HG03097 (cell line): ENCODE results near the gene EML6.

Source experiments
- ATAC-seq: cut with Tn5 transposase; IDR thresholded peaks from one replicate; pipeline ENCODE4 v1.9.1; 2021; ENCODE audit not compliant: unreplicated experiment, low FRiP score

Gene EML6

DNA sequence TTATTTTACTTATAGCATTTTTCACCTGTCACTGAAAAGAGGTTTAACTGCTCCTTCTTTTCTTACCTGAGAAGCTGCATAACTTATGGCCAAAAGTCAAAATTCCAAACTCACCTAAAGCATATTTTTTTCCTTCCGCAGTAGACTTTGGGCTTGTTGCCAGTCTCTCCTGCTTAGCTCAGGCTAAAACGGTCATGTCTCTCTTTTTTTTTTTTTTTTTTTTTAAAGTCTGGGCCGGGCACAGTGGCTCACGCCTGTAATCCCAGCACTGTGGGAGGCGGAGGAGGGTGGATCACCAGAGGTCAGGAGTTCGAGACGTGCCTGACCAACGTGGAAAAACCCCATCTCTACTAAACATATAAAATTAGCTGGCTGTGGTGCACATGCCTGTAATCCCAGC, 213.3 kb downstream of the EML6 start:
- no peak for ATAC-seq

DNA sequence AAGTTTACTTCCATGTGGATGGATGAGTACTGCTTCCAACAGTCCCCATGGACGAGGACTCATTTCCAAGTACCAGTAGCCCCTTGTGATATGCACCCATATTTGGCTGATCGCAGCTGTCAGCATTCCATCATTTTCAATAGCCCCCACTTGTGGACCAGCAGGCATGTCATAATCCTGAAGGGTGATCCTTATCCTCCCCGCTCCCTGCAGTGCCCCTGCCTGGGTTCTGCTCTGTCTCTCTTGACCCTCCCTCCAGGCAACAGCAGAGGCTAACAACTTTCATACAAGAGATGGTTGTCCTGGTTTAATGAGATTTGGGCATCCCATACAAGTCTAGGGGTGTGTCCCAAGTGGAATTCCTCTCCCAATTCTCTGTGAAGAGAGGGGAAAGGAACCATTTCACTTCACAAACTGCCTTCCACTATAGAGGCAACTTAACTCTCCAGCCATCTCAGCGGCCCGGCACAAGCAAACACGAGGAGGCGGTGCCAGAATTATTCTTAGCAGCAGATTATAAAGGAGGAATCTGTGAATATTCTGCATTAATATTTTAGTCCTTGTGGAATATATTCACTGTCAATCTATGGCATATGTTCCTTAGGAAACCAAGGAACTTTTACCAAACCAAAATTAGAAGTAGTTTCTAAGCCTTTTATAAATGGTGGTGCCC, 216.1 kb downstream of the EML6 start:
- no peak for ATAC-seq

DNA sequence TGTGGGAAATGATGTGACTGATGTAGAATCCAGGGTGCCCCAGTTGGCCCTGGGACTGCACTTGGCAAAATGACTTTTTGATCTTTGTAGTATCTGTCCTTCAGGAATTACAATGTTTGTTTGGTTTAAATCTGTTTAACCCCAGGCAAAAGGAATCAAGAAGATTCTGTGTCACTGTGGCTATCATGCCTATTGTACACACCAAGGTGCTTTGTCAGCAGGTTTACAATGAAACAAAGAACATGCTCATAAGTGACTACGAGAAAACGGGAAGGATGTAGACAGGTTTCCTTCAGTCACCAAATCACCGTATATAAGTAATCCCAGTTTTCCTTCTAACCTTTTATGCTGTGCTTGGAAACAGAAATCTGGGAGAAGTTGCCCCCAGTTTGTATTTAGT, 217.3 kb downstream of the EML6 start:
- no peak for ATAC-seq

DNA sequence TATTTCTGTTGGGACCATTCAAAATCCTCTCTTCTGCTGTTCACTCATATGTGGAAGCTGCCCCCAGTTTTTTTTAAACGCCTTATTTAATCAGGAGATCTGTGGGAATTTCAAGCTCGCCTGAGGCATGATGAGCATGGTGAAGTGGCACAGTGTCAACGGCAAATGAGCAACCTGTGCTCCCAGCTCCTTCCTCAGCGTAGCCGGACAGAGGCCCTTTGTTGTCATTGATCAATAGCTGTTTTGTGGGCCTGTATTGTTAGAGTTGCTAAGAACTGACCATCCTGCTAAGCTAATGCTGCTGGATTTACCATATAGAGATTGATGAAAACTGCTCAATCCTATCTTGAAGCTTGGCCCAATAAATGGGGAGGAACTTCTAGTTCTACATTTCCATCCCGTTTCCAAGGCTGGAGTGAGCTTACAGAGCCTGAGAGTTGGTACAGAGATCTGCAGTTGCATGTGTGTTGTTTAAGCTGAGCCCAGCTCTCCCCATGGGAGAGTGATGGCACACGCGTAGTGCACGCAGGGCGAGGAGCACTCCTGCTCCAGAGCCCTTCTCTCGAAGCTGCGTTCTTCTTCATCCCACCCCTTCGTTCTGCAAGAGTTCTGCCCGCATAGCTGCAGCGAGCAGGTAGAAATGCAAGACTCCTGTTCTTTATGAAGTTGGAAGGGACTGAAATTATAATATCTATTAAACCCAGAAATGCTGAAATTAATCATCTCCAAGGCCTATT, 218.0 kb downstream of the EML6 start:
- no peak for ATAC-seq

DNA sequence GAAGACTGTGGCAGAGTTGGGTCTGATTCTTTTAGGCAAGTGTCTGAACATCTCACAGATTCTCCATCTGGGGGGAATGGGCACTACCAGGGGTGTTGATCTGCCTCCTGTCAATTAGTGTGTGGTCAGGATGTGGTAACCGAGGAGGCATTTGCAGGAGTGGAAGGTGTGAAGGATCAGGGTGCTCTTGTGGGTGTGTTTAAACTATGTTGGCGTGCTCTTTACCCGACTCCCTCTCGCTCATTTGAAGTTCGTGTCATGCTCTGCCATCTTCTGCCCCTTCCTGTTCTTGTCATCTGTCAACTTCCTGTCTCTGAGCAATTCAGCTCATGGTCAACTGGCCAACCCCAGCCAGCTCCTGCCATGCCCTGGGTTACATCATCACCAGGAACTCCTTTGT, 218.9 kb downstream of the EML6 start:
- no peak for ATAC-seq

DNA sequence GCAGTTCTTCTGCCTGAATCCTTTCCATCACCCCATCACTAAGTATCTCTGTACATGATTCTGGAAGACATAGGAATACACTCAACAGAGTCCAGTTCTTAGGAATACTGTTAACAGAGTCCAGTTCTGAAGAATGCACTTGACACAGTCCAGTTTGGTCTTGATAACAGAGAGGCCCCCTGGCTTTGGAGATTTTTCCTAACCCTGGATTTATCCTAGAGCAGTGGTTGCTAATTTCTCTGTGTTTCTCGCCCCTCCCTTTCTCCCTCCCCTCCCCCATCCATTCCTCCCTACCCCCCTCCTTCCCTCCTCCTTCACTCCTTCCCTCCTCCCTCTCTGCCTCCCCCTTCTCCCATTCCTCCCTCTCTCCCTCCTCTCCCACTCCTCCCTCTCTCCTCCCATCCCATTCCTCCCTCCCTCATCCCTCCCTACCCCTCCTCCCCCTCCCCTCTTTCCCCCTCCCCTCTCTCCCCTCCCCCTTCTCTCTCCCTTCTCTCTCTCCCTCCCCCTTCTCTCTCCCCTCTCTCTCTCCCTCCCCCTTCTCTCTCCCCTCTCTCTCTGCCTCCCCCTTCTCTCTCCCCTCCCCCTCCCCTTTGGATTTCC, 221.4 kb downstream of the EML6 start:
- ATAC-seq = no peak

DNA sequence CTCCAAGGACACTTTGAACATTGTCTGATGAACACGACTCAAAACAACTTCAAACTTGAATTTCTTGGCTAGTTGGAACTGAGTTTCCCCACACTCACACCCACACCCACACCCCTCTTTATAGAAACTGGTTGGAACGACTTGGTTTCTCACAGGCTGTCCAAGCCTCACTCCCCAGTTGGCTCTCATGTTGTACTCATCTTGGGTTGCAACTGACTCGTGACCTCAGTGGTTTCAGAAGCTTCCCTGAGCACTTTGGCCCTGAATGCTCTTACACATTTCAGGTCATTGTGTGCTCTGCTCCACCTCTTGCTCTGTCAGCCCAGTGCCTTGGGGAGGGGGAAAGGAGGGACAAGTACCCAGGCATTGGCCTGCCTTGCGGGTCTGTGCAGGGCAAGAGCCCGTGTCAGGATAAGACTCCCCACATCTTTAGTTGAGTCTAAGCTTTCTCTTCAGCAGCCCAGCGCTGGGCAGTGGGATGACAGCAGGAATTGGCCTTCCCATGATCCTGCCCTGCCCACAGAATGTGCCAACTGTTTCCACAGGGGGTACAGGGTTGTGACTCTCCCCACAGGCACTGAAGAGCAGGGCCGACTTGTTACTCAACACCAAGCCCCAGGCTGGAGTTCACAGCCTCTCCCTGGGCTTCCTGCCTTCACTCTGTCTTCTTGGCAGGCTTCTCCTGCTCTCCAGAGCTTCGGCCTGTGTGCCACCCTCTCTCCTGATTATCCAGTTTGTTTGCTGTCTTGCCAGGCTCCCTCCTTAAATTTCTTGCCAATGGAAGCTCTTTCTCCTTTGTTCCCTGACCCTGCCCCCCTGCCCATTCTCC, 222.1 kb downstream of the EML6 start:
- ATAC-seq = no peak

DNA sequence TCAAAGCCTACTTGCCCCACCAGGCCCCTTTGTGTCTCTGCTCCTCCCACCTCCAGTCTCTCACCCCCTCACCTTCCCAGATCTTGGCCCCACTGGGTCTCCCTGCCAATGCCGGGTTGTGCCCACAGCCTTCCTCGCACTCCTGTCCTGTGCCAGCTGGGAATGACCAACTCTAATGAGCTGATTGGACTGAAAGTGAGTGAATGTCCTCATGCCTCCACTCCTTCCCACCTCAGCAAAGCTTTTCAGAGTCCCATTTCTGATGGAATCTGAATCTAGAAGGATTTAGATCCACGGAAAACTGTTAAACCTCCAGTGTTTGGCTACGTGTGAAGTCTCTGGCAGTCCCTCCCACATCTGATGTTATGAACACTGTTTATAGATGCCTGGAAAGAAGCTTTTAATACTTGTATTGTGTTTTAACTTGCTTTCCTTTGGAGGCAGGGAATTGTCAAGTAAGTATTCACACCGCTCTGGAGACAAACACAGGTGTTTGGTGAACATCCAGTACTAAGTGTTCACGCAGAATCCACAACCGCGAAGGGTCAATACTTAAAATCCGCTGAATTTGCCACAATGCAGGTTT, 222.9 kb downstream of the EML6 start:
- ATAC-seq = no peak

DNA sequence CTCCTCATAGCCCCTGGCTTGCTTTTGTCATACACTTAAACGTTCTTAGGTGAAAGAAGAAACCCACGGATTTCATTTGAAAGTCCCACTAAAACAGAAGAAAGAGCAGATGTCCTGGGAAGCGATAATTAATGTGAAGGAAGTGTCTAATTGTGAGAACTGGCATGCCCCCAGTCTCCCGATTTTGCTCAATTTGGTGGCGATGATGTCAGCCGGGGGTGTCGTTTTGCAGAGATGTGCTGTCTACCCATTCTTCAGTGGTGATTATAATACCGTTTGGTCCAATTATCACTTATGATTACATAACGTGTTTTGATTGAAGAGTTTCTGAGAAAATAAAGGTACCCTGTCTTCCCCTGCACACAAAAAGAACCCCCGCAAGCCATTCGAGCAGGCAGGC, 223.7 kb downstream of the EML6 start:
- ATAC-seq = no peak

DNA sequence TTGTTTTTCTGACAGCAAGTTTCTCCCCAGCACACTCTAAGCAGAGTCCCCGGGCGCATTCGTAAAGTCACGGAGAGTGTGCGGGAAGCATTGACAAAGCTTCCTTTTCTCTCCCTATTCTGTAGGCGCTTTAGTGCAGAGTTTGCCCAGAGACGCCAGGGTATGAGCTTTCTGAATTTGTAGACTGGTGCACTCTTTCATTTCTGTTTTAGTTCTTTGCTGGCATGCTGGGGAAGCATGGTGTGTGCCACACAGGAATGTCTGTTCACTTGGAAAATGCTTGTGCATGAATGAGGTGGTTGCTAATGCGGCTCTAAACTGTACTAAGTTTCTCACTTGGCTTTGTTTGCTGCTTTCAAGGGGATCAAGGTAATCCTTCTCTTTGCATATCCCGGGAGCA, 224.2 kb downstream of the EML6 start:
- no peak for ATAC-seq

DNA sequence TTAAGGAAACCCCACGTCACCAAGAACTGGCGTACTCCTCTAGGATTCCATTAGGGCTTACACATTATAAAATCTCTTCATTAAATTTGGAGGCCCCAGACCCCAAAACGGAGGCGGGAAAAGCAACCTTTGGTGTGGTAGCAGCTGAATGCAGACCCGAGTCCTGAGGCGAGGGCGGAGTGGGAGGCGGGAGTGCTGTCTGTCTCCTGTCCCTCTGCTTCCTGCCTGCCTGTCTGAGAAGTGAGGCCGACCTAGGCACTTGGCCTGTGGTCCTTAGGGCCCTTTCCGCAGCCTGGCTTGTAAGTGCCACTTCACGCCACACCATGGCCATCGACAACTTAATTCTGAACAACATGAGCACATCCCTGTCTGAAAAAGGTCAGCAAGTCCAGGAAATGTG, 224.7 kb downstream of the EML6 start:
- ATAC-seq = no peak

DNA sequence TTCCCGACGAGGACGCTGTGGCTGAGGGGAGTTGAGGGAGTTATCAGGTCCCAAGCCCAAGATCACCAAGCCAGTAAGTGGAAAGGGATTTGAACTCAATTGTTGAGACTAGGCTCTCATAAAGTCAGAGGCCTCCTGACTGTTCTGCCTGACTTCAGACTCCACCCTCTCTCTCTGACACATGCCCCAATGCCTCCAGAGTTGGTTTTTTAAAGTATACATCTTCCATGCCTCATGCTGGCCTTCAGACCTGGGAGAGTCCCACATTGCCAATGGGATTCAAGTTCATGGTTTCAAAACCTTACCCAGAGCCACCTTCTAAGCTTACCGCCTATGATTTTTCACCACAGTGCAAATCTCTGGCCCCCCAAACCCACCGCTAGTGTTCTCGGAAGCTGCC, 226.0 kb downstream of the EML6 start:
- ATAC-seq = no peak

DNA sequence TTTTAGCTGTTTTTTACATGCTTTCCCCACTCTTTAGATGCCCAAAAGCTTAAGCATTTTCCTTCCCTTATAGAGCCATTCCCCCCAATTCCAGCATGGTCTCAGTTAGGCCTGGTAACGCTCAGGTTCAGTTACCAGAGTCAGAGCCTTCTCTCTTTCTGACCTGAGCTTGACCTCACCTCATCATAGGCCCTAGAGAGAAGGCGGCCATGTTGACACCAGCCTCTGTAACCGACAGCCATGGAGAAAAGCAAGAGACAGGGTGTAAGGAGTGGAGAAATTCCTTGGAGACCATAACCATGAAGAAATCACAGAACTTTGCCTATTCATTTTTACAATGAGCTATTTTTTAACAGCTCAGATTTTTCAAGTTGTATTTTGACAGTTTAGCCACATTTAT, 227.3 kb downstream of the EML6 start:
- ATAC-seq = no peak

DNA sequence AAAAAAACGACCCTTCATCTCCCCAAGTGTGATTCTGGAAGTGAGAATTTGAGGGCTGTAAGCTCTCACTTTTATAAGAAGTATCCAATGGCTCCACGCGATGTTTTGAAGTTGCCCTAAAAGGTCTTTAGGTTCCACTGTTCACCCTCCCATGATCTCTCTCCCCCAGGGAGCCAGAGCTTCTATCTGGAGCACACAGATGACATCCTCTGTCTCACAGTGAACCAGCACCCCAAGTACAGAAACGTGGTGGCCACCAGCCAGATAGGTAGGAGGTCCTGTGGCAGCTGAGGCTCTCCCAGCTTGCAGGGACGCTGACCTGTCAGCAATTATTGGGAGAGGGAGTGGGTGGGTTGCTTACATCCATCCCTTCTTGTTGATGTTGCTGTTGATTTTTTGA, 229.0 kb downstream of the EML6 start:
- ATAC-seq = no peak

DNA sequence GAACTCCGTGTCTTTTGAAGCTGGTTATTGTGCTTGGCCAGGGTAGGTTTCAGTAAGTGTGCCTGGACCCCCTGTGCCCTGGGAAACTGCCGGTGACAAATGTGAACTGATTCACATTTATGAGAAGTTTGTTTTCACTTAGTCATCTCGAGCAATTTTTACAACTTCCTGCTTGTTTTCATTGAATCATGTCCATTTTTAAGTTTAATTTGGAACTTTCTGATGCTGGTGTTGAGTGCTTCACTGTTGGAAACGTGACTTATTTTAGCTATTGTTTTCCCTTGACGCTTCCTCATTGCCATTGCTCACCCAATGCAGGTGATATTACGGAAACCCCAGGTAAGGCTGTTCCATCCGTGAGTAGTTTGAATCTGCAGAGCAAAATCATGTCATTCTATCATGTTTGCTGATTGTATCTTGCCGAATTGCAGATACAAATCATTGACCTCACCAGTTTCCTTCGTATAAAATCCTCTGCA, 229.6 kb downstream of the EML6 start:
- ATAC-seq = no peak

DNA sequence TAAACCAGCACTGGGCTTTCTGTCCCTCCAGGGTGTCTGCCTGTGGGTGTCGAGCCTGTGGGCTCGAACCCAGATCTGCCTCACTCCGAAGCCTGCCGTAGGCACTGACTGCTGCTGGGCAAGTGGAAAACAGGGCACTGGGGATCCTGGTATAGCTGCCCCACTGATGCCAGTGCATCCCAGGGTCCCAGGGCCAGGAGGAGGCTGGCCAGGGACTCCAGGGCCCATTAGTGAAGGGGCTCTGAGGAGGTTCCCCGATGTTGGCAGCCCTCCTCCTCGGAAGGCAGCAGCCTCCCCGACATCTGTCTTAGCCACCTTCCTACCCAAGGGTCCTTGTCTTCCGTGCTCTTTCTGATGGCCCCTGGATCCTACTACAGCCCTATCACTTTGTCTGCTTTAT, 230.7 kb downstream of the EML6 start:
- no peak for ATAC-seq

DNA sequence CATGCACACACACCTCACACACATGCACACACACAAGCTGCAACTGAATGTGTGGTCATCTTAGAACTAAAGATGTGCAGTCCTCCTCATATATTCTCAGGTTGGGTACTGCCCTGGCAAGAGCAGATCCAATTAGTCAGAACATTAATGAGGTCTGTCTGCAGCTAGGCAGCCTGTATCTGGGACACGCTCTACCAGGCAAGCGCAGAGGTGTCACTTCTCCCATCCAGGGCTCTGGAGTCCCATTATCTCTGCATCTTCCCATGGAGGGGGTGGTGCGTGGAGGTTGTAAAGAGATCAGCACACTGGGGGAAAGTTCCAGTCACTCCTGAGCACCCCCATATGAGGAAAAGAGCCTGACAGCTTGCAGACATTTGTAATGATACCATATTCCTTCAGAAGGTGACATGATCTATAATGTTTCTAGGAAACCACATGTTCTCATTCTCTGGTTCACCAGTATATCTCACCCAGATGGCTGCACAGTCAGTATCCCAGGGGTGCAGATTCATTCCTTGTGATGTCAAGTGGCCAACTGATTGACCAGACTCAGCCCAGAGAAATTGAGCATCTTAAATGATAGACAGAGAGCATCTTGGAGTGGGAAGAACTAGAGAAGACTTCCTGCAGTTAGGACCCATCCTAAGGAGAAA, 231.4 kb downstream of the EML6 start:
- no peak for ATAC-seq

DNA sequence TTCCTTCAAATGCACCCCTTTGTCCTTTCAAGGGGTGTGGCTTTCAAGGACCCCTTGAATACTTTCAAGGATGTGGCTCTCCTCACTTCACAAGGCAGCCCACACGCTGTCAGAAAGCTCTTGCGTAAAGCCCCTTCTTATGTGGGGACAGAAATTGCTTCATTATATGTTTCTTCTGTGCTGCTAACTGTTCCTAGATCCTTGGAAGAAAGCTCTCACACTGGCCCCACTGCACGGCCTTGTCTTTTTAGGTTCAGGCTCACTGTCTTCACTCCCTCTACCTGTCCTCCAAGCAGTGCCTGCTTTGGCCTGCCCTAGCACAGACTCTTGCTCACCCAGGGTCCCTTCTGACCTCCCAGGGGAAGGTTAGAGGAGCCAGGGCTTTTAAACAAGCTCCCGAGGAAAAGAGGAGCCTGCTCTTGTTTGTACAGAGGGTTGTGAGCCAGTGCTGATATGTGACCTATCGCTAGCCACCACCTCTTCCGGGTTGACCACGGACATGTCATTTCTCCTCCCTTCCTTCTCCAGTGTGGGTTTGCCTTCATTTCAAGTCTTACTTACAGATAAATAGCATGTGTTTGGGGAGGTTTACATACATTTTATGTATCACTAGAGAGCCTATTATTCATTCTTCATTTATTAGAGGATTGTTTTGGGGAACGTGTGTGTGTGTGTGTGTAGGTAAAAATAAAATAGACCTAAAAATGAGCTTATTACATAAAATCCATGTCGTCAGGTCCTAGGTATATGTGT, 232.1 kb downstream of the EML6 start:
- no peak for ATAC-seq

DNA sequence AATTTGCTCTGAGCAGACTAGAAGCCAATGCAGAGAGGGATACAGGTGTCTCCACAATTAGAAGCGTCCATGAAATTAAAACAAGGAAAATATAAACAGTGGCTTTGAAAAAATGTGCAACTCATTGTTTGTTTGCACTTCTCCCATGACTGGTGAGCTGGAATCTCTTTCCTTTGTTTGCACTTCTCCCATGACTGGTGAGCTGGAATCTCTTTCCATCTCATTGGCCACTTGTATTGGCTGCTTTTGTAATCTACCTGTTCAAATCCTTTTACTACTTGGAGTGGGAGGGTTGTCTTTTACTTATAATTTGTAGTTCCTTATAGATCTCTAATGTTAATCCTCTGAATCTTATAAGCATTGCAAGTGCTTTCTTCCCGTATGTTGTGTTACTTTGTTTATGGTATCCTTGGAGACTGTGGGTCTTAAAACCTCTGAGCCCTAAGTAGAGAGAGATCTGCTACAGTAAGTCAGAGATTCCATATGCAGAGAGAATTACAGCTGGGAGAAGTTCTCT, 232.7 kb downstream of the EML6 start:
- no peak for ATAC-seq
